CD14-positive monocyte (primary cell): ENCODE results near the gene SCP2. TPM values are rescaled to one million over a fixed set of nuclear protein-coding genes. Genes with fewer than 3 reads are reported as not detected.
A peak's percentile ranks its signal among the peaks of the same experiment; 100 is the strongest.

ENCODE experiments used
- DNase-seq, 3 donors: peaks; one replicate each; pipeline ENCODE4 v3.0.0-alpha.2; 2011 to 2022
- H2AFZ ChIP-seq: 2 replicates; pipeline ENCODE4 v1.6.0; 2012; ENCODE audit warnings: mild to moderate bottlenecking, low read depth, low read length, inconsistent platforms; ENCODE audit not compliant: insufficient read depth, poor library complexity, severe bottlenecking
- H3K27ac ChIP-seq, 2 donors: 1 replicate in 1 of 2; 2 replicates in 1 of 2; pipeline ENCODE4 v1.5.1; 2012 to 2013; ENCODE audit warnings: low read length in 2 of 2, control low read depth in 1 of 2, inconsistent platforms in 1 of 2, low read depth in 1 of 2, mild to moderate bottlenecking in 1 of 2
- H3K27me3 ChIP-seq, 2 donors: one replicate each; pipeline versions ENCODE4 v1.6.0 to v1.6.1; 2011 to 2013; ENCODE audit warnings: low read length in 2 of 2; ENCODE audit not compliant: control insufficient read depth in 2 of 2, insufficient read depth in 2 of 2
- H3K36me3 ChIP-seq, 2 donors: replicated peaks in 1 of 2; 1 replicate in 1 of 2; 2 replicates in 1 of 2; pipeline versions ENCODE4 v1.5.1 to v1.6.1; 2012 to 2013; ENCODE audit warnings: low read length in 2 of 2, control low read depth in 1 of 2, inconsistent platforms in 1 of 2, mild to moderate bottlenecking in 1 of 2; ENCODE audit not compliant: insufficient read depth in 2 of 2, control insufficient read depth in 1 of 2
- H3K4me1 ChIP-seq, 2 donors: 1 replicate in 1 of 2; 2 replicates in 1 of 2; pipeline versions ENCODE4 v1.5.1 to v1.6.1; 2012 to 2013; ENCODE audit warnings: low read length in 2 of 2, control low read depth in 1 of 2, inconsistent platforms in 1 of 2, mild to moderate bottlenecking in 1 of 2, moderate library complexity in 1 of 2; ENCODE audit not compliant: insufficient read depth in 2 of 2, control insufficient read depth in 1 of 2
- H3K4me2 ChIP-seq: replicated peaks from 2 replicates; pipeline ENCODE3; 2012; ENCODE audit warnings: low read length, moderate library complexity, mild to moderate bottlenecking; ENCODE audit not compliant: poor library complexity, severe bottlenecking; ENCODE audit errors: extremely low read depth
- H3K4me3 ChIP-seq, 3 experiments: fragments of 200-600 bp in 1 of 3; sonication (generic) in 1 of 3; replicated peaks in 1 of 3; 1 replicate in 2 of 3; 2 replicates in 1 of 3; pipeline ENCODE4 v1.5.1; 2011 to 2013; ENCODE audit warnings: low read length in 3 of 3, mild to moderate bottlenecking in 3 of 3, control low read depth in 2 of 3, low read depth in 2 of 3, inconsistent platforms in 1 of 3, moderate library complexity in 1 of 3
- H3K79me2 ChIP-seq: 2 replicates; pipeline ENCODE4 v1.6.0; 2012; ENCODE audit warnings: mild to moderate bottlenecking, control low read depth, inconsistent platforms, low read length, moderate library complexity; ENCODE audit not compliant: insufficient read depth
- H3K9ac ChIP-seq: 2 replicates; pipeline ENCODE4 v1.6.0; 2017; ENCODE audit warnings: low read length, mild to moderate bottlenecking; ENCODE audit not compliant: insufficient read depth, poor library complexity, severe bottlenecking
- H3K9me3 ChIP-seq, 2 donors: replicated peaks in 1 of 2; 1 replicate in 1 of 2; 2 replicates in 1 of 2; pipeline versions ENCODE4 v1.5.1 to v1.6.1; 2012 to 2013; ENCODE audit warnings: low read length in 2 of 2, control low read depth in 1 of 2; ENCODE audit not compliant: control insufficient read depth in 1 of 2, insufficient read depth in 1 of 2
- H4K20me1 ChIP-seq: 2 replicates; pipeline ENCODE4 v1.6.0; 2012; ENCODE audit warnings: mild to moderate bottlenecking, low read length, control low read depth, moderate library complexity; ENCODE audit not compliant: insufficient read depth
- H3K27ac Mint-ChIP-seq, 7 donors: one replicate each; pipeline ENCODE4 v1.8.0; 2020; ENCODE audit warnings: mild to moderate bottlenecking in 7 of 7, mixed read lengths in 7 of 7, moderate library complexity in 6 of 7, inconsistent platforms in 2 of 7
- H3K27me3 Mint-ChIP-seq, 3 donors: one replicate each; pipeline ENCODE4 v1.8.0; 2021 to 2022; ENCODE audit warnings: low read depth in 3 of 3, mild to moderate bottlenecking in 3 of 3, mixed read lengths in 3 of 3, moderate library complexity in 3 of 3, inconsistent platforms in 1 of 3
- H3K36me3 Mint-ChIP-seq, 2 donors: one replicate each; pipeline ENCODE4 v1.8.0; 2020; ENCODE audit warnings: mixed read lengths in 2 of 2, inconsistent platforms in 1 of 2, mild to moderate bottlenecking in 1 of 2
- H3K4me1 Mint-ChIP-seq: one replicate; pipeline ENCODE4 v1.8.0; 2020; ENCODE audit warnings: mild to moderate bottlenecking, mixed read lengths
- H3K4me3 Mint-ChIP-seq, 2 donors: one replicate each; pipeline ENCODE4 v1.8.0; 2020; ENCODE audit warnings: mild to moderate bottlenecking in 2 of 2, mixed read lengths in 2 of 2, moderate library complexity in 1 of 2
- H3K9me3 Mint-ChIP-seq, 7 donors: one replicate each; pipeline ENCODE4 v1.8.0; 2020 to 2022; ENCODE audit warnings: mixed read lengths in 7 of 7, mild to moderate bottlenecking in 6 of 7, moderate library complexity in 6 of 7, inconsistent platforms in 2 of 7
- CTCF ChIP-seq: fragments of 200-600 bp; IDR thresholded peaks from one replicate; pipeline ENCODE4 v1.8.0; 2022; ENCODE audit warnings: antibody characterized with exemption, mild to moderate bottlenecking
- WGBS: methylation state at CpG from one replicate; pipeline ENCODE4 v1.1.5; 2013; ENCODE audit warnings: missing lambda C conversion rate; ENCODE audit not compliant: insufficient coverage; 5-methylcytosine and 5-hydroxymethylcytosine counted together
- intact Hi-C, 2 donors: fragments of 100-400 bp; cut with micrococcal nuclease; formaldehyde crosslinking; loops; one replicate each; pipeline versions ENCODE4 v1.15.0 to v1.15.1; 2023
- polyA plus RNA-seq, 3 donors: library from polyadenylated mRNA; depleted of rRNA in 1 of 3; unstranded in 2 of 3; stranded (reverse) in 1 of 3; fragments of 300-500 nt in 2 of 3; fragments of >200 nt in 1 of 3; fragmentation: Illumina TruSeq in 2 of 3; gene quantifications; 1 replicate in 2 of 3; 2 replicates in 1 of 3; pipeline ENCODE4 v1.2.3, GENCODE V29; 2012 to 2021

Gene SCP2
- polyA plus RNA-seq, 3 donors = 56.3 to 197 (median 156) TPM

- no peak overlapping the region for H3K4me2 ChIP-seq
- no peak overlapping the region for H3K27ac Mint-ChIP-seq
- DNase-seq = no peak
These were observed 20.9 kb upstream of the SCP2 start for GRCh38 chr1:52906135-52906603.

GRCh38 chr1:52907068-52907811 is 19.8 kb upstream of the SCP2 start:
- no peak for DNase-seq
- Mint-ChIP-seq H3K9me3 (no peaks in the 10 kb centered on the region), H3K36me3 (peaks cover 0 to 2% of the 10 kb centered on the region in 2 donors), H3K4me3 (no peak overlapping the region), H3K27ac (peak overlapping the region in 1 of 7 donors; percentile 13), H3K4me1 (no peaks in the 10 kb centered on the region), H3K27me3 (peaks cover 0 to 2% (median 0%) of the 10 kb centered on the region in 3 donors)
- Histone ChIP-seq H4K20me1 (no peaks in the 10 kb centered on the region), H2AFZ (no peak overlapping the region), H3K4me1 (no peaks in the 10 kb centered on the region), H3K4me3 (no peak overlapping the region), H3K36me3 (no peaks in the 10 kb centered on the region), H3K27me3 (no peaks in the 10 kb centered on the region), H3K79me2 (no peaks in the 10 kb centered on the region), H3K4me2 (no peak overlapping the region), H3K9ac (no peak overlapping the region), H3K9me3 (no peaks in the 10 kb centered on the region), H3K27ac (no peak overlapping the region)
- intact Hi-C loops = no loop called here
- TF ChIP-seq CTCF = no peak
- WGBS = 100% methylated on average over 2 of the region's 9 CpGs

More at GRCh38 chr1:52906135-52906603, 20.9 kb upstream of the SCP2 start:
- Histone ChIP-seq H2AFZ (no peak overlapping the region), H3K4me1 (no peaks in the 10 kb centered on the region), H3K9ac (no peak overlapping the region), H3K27ac (no peak overlapping the region), H4K20me1 (no peaks in the 10 kb centered on the region), H3K79me2 (no peaks in the 10 kb centered on the region), H3K27me3 (no peaks in the 10 kb centered on the region), H3K36me3 (no peaks in the 10 kb centered on the region), H3K4me3 (no peak overlapping the region), H3K9me3 (no peaks in the 10 kb centered on the region)
- H3K36me3 Mint-ChIP-seq = peaks cover 0 to 2% of the 10 kb centered on the region in 2 donors
- intact Hi-C loops = no loop called here
- 100% methylated on average over 5 of the region's 6 CpGs for WGBS
- no peaks in the 10 kb centered on the region for H3K9me3 Mint-ChIP-seq
- no peak overlapping the region for H3K4me3 Mint-ChIP-seq
- H3K4me1 Mint-ChIP-seq = no peaks in the 10 kb centered on the region
- TF ChIP-seq CTCF = no peak
- peaks cover 0 to 2% (median 0%) of the 10 kb centered on the region in 3 donors for H3K27me3 Mint-ChIP-seq
